HCT116 (cell line): ENCODE data around the gene LSM11. TPM values are rescaled to one million over a fixed set of nuclear protein-coding genes. Genes with fewer than 3 reads are reported as not detected.

ENCODE experiments used
- ATAC-seq: fragments of 200-7000 bp; cut with Tn5 transposase; 2 replicates; pipeline ENCODE4 v1.9.1; 2020; ENCODE audit warnings: mild to moderate bottlenecking, moderate library complexity
- BruUV-seq: library from RNA; stranded (reverse); fragments of 400-500 nt; replicated peaks from 2 replicates; lab custom pipeline; 2021; lab: Mats Ljungman, UMichigan
- CTCF ChIA-PET: fragments of 300-600 bp; sonication (Branson Sonifier 250); formaldehyde crosslinking; loops from one replicate; lab custom pipeline; 2021; ENCODE audit warnings: antibody characterized with exemption; lab: Charles Lee
- POLR2A ChIA-PET: fragments of 300-600, 350-600 bp; sonication (Branson Sonifier 250); formaldehyde crosslinking; loops from one replicate; lab custom pipeline; 2021; ENCODE audit warnings: antibody characterized with exemption; lab: Charles Lee
- RAD21 ChIA-PET, 2 experiments: fragments of 300-600 bp; sonication (Branson Sonifier 250); formaldehyde crosslinking; loops; one replicate each; lab custom pipeline; 2023; ENCODE audit warnings: low total read pairs in 2 of 2; ENCODE audit not compliant: uncharacterized antibody in 2 of 2, unreplicated experiment in 2 of 2, low non-redundant PET in 1 of 2; lab: Charles Lee
- DNase-seq: peaks from one replicate; pipeline ENCODE4 v3.0.0-alpha.2; 2010; ENCODE audit warnings: low read depth, low spot score
- H2AFZ ChIP-seq: fragments of 200-600 bp; shearing (Covaris generic), sonication (generic); 2 replicates; pipeline ENCODE4 v1.6.1; 2017; ENCODE audit warnings: low read depth, mixed run types, mixed read lengths, antibody characterized with exemption, low read length; ENCODE audit not compliant: poor library complexity, severe bottlenecking
- H3K27ac ChIP-seq: 2 replicates; pipeline ENCODE4 v1.5.1; 2012; ENCODE audit warnings: low read depth, low read length
- H3K27me3 ChIP-seq: fragments of 200-600 bp; sonication (generic); 2 replicates; pipeline ENCODE4 v1.6.1; 2016; ENCODE audit warnings: mixed run types, low read length, mixed read lengths; ENCODE audit not compliant: insufficient read depth
- H3K36me3 ChIP-seq, 2 experiments: fragments of 200-500 bp in 1 of 2; fragments of 200-600 bp in 1 of 2; sonication (Bioruptor generic) in 1 of 2; sonication (generic) in 1 of 2; 2 replicates each; pipeline versions ENCODE4 v1.5.1 to v1.6.1; 2014 to 2016; ENCODE audit warnings: low read length in 2 of 2, inconsistent platforms in 1 of 2, mixed read lengths in 1 of 2, mixed run types in 1 of 2; ENCODE audit not compliant: insufficient read depth in 2 of 2, control insufficient read depth in 1 of 2
- H3K4me1 ChIP-seq, 2 experiments: fragments of 200-600 bp in 1 of 2; sonication (generic) in 1 of 2; 2 replicates each; pipeline versions ENCODE4 v1.5.1 to v1.6.1; 2012 to 2017; ENCODE audit warnings: low read length in 2 of 2, inconsistent platforms in 1 of 2, mild to moderate bottlenecking in 1 of 2, mixed read lengths in 1 of 2, mixed run types in 1 of 2, moderate library complexity in 1 of 2; ENCODE audit not compliant: insufficient read depth in 2 of 2, control insufficient read depth in 1 of 2
- H3K4me2 ChIP-seq: fragments of 200-600 bp; sonication (generic); 2 replicates; pipeline ENCODE4 v1.6.1; 2017; ENCODE audit warnings: mixed run types, low read length, mixed read lengths
- H3K4me3 ChIP-seq, 2 experiments: fragments of 200-600 bp in 1 of 2; sonication (generic) in 1 of 2; replicated peaks in 1 of 2; 2 replicates each; pipeline ENCODE4 v1.5.1; 2011 to 2016; ENCODE audit warnings: low read length in 2 of 2, control low read depth in 1 of 2, low read depth in 1 of 2, mild to moderate bottlenecking in 1 of 2, mixed read lengths in 1 of 2, mixed run types in 1 of 2
- H3K79me2 ChIP-seq: fragments of 200-600 bp; sonication (generic); 2 replicates; pipeline ENCODE4 v1.6.1; 2017; ENCODE audit warnings: mild to moderate bottlenecking, mixed run types, low read length, moderate library complexity, mixed read lengths; ENCODE audit not compliant: insufficient read depth
- H3K9ac ChIP-seq: fragments of 200-600 bp; sonication (generic); 2 replicates; pipeline ENCODE4 v1.6.1; 2016; ENCODE audit warnings: low read length, mixed read lengths
- H3K9me2 ChIP-seq: fragments of 200-600 bp; sonication (generic), shearing (Covaris generic); 2 replicates; pipeline ENCODE4 v1.6.1; 2017; ENCODE audit warnings: mixed run types, mild to moderate bottlenecking, moderate library complexity; ENCODE audit not compliant: insufficient read depth
- H3K9me3 ChIP-seq, 2 experiments: fragments of 200-500 bp in 1 of 2; fragments of 200-600 bp in 1 of 2; sonication (Bioruptor generic) in 1 of 2; sonication (generic) in 1 of 2; 2 replicates each; pipeline ENCODE4 v1.6.1; 2014 to 2017; ENCODE audit warnings: low read length in 2 of 2, mixed read lengths in 2 of 2, inconsistent platforms in 1 of 2, low read depth in 1 of 2, mild to moderate bottlenecking in 1 of 2, mixed run types in 1 of 2, moderate library complexity in 1 of 2; ENCODE audit not compliant: control insufficient read depth in 1 of 2, insufficient read depth in 1 of 2
- H4K20me1 ChIP-seq: fragments of 200-600 bp; sonication (generic), shearing (Covaris generic); 2 replicates; pipeline ENCODE4 v1.6.1; 2017; ENCODE audit warnings: mixed run types, mild to moderate bottlenecking, moderate library complexity; ENCODE audit not compliant: insufficient read depth
- CEBPB ChIP-seq: IDR thresholded peaks from 2 replicates; pipeline ENCODE4 v1.6.1; 2012; ENCODE audit warnings: low read depth
- ELF1 ChIP-seq: IDR thresholded peaks from 2 replicates; pipeline ENCODE4 v1.6.1; 2012; ENCODE audit warnings: low read depth, borderline replicate concordance
- EZH2phosphoT487 ChIP-seq: fragments of 200-600 bp; IDR thresholded peaks from 2 replicates; pipeline ENCODE4 v1.6.1; 2018; ENCODE audit warnings: antibody characterized with exemption, borderline replicate concordance
- FOSL1 ChIP-seq: IDR thresholded peaks from 2 replicates; pipeline ENCODE4 v1.6.1; 2012; ENCODE audit warnings: low read depth
- RAD21 ChIP-seq: IDR thresholded peaks from 2 replicates; pipeline ENCODE4 v1.6.1; 2012; ENCODE audit warnings: low read depth, mild to moderate bottlenecking
- SIN3A ChIP-seq: IDR thresholded peaks from 2 replicates; pipeline ENCODE4 v1.6.1; 2012; ENCODE audit warnings: low read depth
- SRF ChIP-seq: IDR thresholded peaks from 2 replicates; pipeline ENCODE4 v1.6.1; 2012; ENCODE audit warnings: low read depth
- intact Hi-C: fragments of 100-400 bp; cut with micrococcal nuclease; formaldehyde crosslinking; loops from 2 replicates; pipeline ENCODE4 v1.10.0; 2022
- total RNA-seq: library from RNA; stranded (reverse); gene quantifications from one replicate; pipeline ENCODE4 v1.2.1, GENCODE V29; 2021; ENCODE audit not compliant: unreplicated experiment
- TF ChIP-seq, protein P1 (sequence below): IDR thresholded peaks from 2 replicates; pipeline ENCODE4 v1.6.1; 2011; ENCODE audit warnings: mild to moderate bottlenecking, low read length, moderate library complexity; ENCODE audit not compliant: insufficient replicate concordance; ENCODE audit errors: extremely low read depth

LSM11 gene
- total RNA-seq, 1 experiment from 2014 or later = 6.2 TPM

DNA sequence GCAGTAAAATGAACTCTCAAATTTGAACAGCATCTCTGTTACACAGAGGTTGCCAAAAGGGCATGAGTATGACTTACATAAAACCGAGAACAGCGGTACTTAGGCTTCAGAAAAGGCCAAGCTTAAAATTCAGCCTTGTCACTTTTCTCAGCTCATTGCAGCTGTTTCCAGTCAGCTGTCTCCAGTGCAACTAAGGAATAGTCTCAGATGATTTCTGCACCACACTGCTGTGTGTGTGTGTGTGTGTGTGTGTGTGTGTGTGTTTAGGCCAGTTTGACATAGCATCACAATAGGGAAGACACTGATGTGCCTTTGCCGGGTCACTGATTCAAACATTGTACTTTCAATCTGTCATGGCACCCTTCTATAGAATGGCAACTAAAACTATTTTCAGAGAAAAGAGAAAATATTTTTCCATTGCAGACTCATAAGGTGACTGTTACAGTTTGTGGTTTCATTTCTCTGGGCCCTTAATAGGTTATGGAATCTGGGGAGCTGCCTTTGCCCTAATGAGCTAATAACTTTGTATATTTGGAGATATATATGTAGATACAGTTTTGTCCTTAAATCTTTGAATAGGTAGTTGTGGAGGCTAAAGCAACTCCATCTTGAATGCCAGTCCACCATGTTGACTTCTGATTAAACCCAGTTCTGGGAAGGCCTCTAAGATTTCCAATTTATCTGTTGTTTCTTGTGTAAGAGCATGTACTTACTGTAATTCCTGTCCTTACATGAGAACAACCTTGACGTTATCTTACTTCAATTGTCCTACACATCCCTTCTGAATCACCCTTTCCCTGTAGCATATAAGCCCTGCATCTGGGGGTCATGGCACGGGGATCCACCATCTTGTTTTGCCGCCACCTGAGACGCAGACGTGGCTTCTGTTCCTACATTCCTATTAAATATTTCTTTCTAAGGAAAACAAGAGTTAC lies 4.5 kb downstream of the LSM11 start (continued):
- TF ChIP-seq FOSL1 = no peak
- TF ChIP-seq SRF = no peak
- no peak for TF ChIP-seq RAD21

DNA sequence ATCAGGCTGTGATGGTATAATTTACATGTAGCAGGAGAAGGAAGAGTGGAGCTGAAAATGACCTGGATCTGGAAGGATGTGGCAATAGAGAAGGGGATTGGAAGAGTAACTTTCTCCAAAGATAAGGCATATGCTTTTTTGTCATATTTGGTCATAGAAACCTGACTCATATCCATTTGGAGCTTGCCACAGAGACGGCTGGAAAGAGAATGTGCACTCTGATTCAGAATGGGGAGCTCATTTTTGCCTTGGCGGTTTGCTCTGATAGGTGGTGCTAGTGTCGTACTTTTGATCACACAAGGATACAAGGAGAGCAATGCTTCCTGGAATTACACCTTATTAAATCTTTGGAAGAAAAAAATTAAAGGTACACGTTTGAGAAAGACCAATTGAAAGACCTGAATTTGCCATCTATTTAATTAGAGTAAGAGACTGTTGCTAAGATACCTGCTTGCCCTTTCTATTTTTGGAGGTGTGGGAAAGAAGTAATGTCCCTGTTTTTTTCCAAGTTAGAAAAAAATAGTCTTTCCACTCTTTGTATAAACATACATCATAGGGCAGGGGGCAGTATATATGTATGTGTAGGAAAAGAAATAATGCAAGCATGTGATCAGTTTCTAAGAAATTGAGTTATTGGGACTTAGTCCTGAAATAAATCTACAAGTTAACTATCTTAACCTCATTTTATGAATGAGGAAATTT lies 5.4 kb downstream of the LSM11 start:
- ChIA-PET CTCF (interaction anchor here (1.0 to 1.4 kb wide), 2 partner anchors 246 to 421 kb away, joined by 3 to 4 read pairs; no protein-coding TSS in a partner anchor), RAD21 (interaction anchor here in 1 of 2 experiments (0.6 kb wide), 1 partner anchor 103 kb away, joined by 3 read pairs; no protein-coding TSS in a partner anchor), POLR2A (no interaction called here)
- Histone ChIP-seq H4K20me1 (no peaks in the 10 kb centered on the region), H3K79me2 (no peaks in the 10 kb centered on the region), H3K9ac (no peak overlapping the region), H3K4me2 (no peak overlapping the region), H3K27me3 (no peaks in the 10 kb centered on the region), H3K9me3 (no peaks in the 10 kb centered on the region), H3K36me3 (peaks cover 2 to 6% of the 10 kb centered on the region in 2 experiments; a peak in 1 of 4 replicates), H2AFZ (no peak overlapping the region), H3K27ac (no peak overlapping the region), H3K4me1 (peaks cover 3 to 14% of the 10 kb centered on the region in 2 experiments; a peak in 2 of 4 replicates), H3K9me2 (no peaks in the 10 kb centered on the region), H3K4me3 (no peak overlapping the region)
- DNase-seq (no peak), ATAC-seq (no peak)
- no TSS peak for BruUV-seq
- intact Hi-C loops = loop anchor here (10.0 kb wide), 2 partner anchors 494 to 604 kb away; partner anchors contain the start of gene MED7
- no peak for TF ChIP-seq CEBPB
- no peak for TF ChIP-seq ELF1
- TF ChIP-seq, protein P1, sequence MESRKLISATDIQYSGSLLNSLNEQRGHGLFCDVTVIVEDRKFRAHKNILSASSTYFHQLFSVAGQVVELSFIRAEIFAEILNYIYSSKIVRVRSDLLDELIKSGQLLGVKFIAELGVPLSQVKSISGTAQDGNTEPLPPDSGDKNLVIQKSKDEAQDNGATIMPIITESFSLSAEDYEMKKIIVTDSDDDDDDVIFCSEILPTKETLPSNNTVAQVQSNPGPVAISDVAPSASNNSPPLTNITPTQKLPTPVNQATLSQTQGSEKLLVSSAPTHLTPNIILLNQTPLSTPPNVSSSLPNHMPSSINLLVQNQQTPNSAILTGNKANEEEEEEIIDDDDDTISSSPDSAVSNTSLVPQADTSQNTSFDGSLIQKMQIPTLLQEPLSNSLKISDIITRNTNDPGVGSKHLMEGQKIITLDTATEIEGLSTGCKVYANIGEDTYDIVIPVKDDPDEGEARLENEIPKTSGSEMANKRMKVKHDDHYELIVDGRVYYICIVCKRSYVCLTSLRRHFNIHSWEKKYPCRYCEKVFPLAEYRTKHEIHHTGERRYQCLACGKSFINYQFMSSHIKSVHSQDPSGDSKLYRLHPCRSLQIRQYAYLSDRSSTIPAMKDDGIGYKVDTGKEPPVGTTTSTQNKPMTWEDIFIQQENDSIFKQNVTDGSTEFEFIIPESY = no peak
- TF ChIP-seq SIN3A = no peak
- TF ChIP-seq EZH2phosphoT487 = no peak
